Neuronal stem cell (in vitro differentiated cells): Measurements from ENCODE around the gene SUN1.

Experiments used
- DNase-seq: peaks from one replicate; pipeline ENCODE4 v3.0.0-alpha.2; 2013; ENCODE audit warnings: low spot score
- H2AFZ ChIP-seq: one replicate; pipeline ENCODE4 v1.6.1; 2013; ENCODE audit warnings: mild to moderate bottlenecking, low read length, inconsistent platforms
- H2AK5ac ChIP-seq: 2 replicates; pipeline ENCODE4 v1.6.1; 2013; ENCODE audit warnings: low read depth, mild to moderate bottlenecking, inconsistent platforms, low read length, moderate library complexity, mixed read lengths
- H2BK120ac ChIP-seq: 2 replicates; pipeline ENCODE4 v1.6.1; 2013; ENCODE audit warnings: low read depth, mild to moderate bottlenecking, inconsistent platforms, low read length, moderate library complexity, mixed read lengths
- H2BK12ac ChIP-seq: one replicate; pipeline ENCODE4 v1.6.1; 2013; ENCODE audit warnings: low read length, inconsistent platforms
- H2BK15ac ChIP-seq: 2 replicates; pipeline ENCODE4 v1.6.1; 2013; ENCODE audit warnings: mild to moderate bottlenecking, low read length, inconsistent platforms, mixed read lengths
- H2BK5ac ChIP-seq: one replicate; pipeline ENCODE4 v1.6.1; 2013; ENCODE audit warnings: inconsistent platforms, mild to moderate bottlenecking, low read length, moderate library complexity
- H3K14ac ChIP-seq: one replicate; pipeline ENCODE4 v1.6.1; 2013; ENCODE audit warnings: low read length, inconsistent platforms
- H3K18ac ChIP-seq: 2 replicates; pipeline ENCODE4 v1.6.1; 2013; ENCODE audit warnings: low read length, inconsistent platforms
- H3K23ac ChIP-seq: 2 replicates; pipeline ENCODE4 v1.6.1; 2013; ENCODE audit warnings: low read depth, mild to moderate bottlenecking, mixed read lengths, low read length, inconsistent platforms; ENCODE audit not compliant: poor library complexity
- H3K27ac ChIP-seq: replicated peaks from 3 replicates; pipeline ENCODE4 v1.5.1; 2013; ENCODE audit warnings: low read length, inconsistent platforms
- H3K27me3 ChIP-seq, 3 experiments: 2 replicates each; pipeline ENCODE4 v1.6.1; 2013; ENCODE audit warnings: low read length in 3 of 3, mild to moderate bottlenecking in 2 of 3, inconsistent platforms in 1 of 3, low read depth in 1 of 3, mixed read lengths in 1 of 3, moderate library complexity in 1 of 3; ENCODE audit not compliant: control insufficient read depth in 3 of 3, insufficient read depth in 3 of 3
- H3K36me3 ChIP-seq, 2 donors: replicated peaks in 1 of 2; 2 replicates each; pipeline ENCODE4 v1.6.1; 2013; ENCODE audit warnings: low read length in 2 of 2; ENCODE audit not compliant: control insufficient read depth in 2 of 2, insufficient read depth in 2 of 2
- H3K4ac ChIP-seq: 2 replicates; pipeline ENCODE4 v1.6.1; 2013; ENCODE audit warnings: inconsistent platforms, mild to moderate bottlenecking, low read length, moderate library complexity
- H3K4me1 ChIP-seq, 2 donors: 1 replicate in 1 of 2; 2 replicates in 1 of 2; pipeline ENCODE4 v1.6.1; 2013; ENCODE audit warnings: low read length in 2 of 2, low read depth in 1 of 2; ENCODE audit not compliant: control insufficient read depth in 2 of 2, insufficient read depth in 1 of 2
- H3K4me2 ChIP-seq: one replicate; pipeline ENCODE4 v1.6.1; 2013; ENCODE audit warnings: mild to moderate bottlenecking, low read length, inconsistent platforms; ENCODE audit not compliant: insufficient read depth, poor library complexity, severe bottlenecking
- H3K4me3 ChIP-seq, 2 donors: 2 replicates each; pipeline ENCODE4 v1.5.1; 2013; ENCODE audit warnings: low read length in 2 of 2, mild to moderate bottlenecking in 2 of 2, inconsistent platforms in 1 of 2, moderate library complexity in 1 of 2
- H3K79me1 ChIP-seq: one replicate; pipeline ENCODE4 v1.6.1; 2013; ENCODE audit warnings: low read depth, mild to moderate bottlenecking, inconsistent platforms, low read length, moderate library complexity
- H3K9ac ChIP-seq: one replicate; pipeline ENCODE4 v1.6.1; 2013; ENCODE audit warnings: mild to moderate bottlenecking, low read depth, low read length, inconsistent platforms; ENCODE audit not compliant: poor library complexity
- H3K9me3 ChIP-seq, 2 donors: replicated peaks in 1 of 2; 2 replicates each; pipeline versions ENCODE3 to v1.6.1; 2013; ENCODE audit warnings: low read length in 2 of 2, mild to moderate bottlenecking in 2 of 2, inconsistent platforms in 1 of 2, low read depth in 1 of 2, mixed read lengths in 1 of 2, moderate library complexity in 1 of 2; ENCODE audit not compliant: control insufficient read depth in 2 of 2, insufficient read depth in 1 of 2
- H4K8ac ChIP-seq: one replicate; pipeline ENCODE4 v1.6.1; 2013; ENCODE audit warnings: low read depth, mild to moderate bottlenecking, inconsistent platforms, low read length, moderate library complexity
- H4K91ac ChIP-seq: one replicate; pipeline ENCODE4 v1.6.1; 2013; ENCODE audit warnings: low read length, low read depth, mild to moderate bottlenecking, inconsistent platforms; ENCODE audit not compliant: poor library complexity
- WGBS, 2 donors: extraction: QIAGEN DNeasy Blood & Tissue Kit; methylation state at CpG; one replicate each; pipeline ENCODE4 v1.1.7; 2013; ENCODE audit warnings: missing lambda C conversion rate in 2 of 2, mixed read lengths in 1 of 2; ENCODE audit not compliant: insufficient read length in 2 of 2, insufficient replicate concordance in 1 of 2; ENCODE audit errors: extremely low coverage in 2 of 2; 5-methylcytosine and 5-hydroxymethylcytosine counted together

Gene SUN1

GRCh38 chr7:877312-878232, 45.3 kb downstream of the SUN1 start:
- peak overlapping the region; percentile 82 for H2AK5ac ChIP-seq
- H3K4ac ChIP-seq, result no peak overlapping the region
- no peak overlapping the region for H3K18ac ChIP-seq
- H2AFZ ChIP-seq, result peak overlapping the region; percentile 93
- H2BK5ac ChIP-seq, result no peak overlapping the region
- peak overlapping the region; percentile 99 for H3K9ac ChIP-seq
- no peak overlapping the region for H2BK12ac ChIP-seq
- no peak overlapping the region for H2BK120ac ChIP-seq
- peak overlapping the region; percentile 91 to 98 for H3K4me3 ChIP-seq
- no CpG with 5 or more reads among the region's 47 CpGs for WGBS, 2 donors
- H3K9me3 ChIP-seq, result no peaks in the 10 kb centered on the region
- peaks cover 12 to 59% of the 10 kb centered on the region in 2 donors for H3K36me3 ChIP-seq
- peaks cover 16% of the 10 kb centered on the region for H3K79me1 ChIP-seq
- peak overlapping the region; percentile 95 for H3K23ac ChIP-seq
- no peak overlapping the region for H4K8ac ChIP-seq
- no peak for DNase-seq
- H3K27ac ChIP-seq, result no peak overlapping the region
- peak overlapping the region; percentile 16 for H2BK15ac ChIP-seq
- peak overlapping the region; percentile 76 for H3K4me2 ChIP-seq
- no peak overlapping the region for H3K14ac ChIP-seq
- H4K91ac ChIP-seq, result no peak overlapping the region
- no peaks in the 10 kb centered on the region for H3K27me3 ChIP-seq
- H3K4me1 ChIP-seq, result peaks cover 6 to 17% of the 10 kb centered on the region in 2 donors

DNA sequence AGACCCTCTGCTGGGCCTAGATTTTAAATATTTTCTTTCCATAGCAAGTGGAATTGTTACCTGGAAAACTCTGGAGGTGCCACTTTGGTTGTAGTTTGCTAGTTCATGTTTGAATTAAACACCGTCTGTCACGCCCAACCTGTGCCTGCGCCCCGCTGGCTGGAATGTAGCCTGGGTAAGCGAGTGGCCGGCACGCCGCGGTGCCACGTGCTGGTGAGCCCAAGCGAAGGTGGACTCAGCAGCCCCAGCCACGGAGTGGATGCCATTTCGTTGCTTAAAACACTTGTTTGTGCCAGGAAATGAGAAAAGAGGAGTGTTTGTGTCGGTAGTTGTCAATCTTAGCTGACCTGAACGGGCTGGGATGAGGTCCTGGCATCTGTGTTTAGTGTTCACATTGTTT, 46.8 kb downstream of the SUN1 start:
- H2AFZ ChIP-seq, result no peak overlapping the region
- no CpG with 5 or more reads among the region's 15 CpGs for WGBS, 2 donors
- no peak overlapping the region for H3K4ac ChIP-seq
- no peaks in the 10 kb centered on the region for H3K27me3 ChIP-seq
- peaks cover 30% of the 10 kb centered on the region for H3K79me1 ChIP-seq
- no peak overlapping the region for H3K4me2 ChIP-seq
- no peak overlapping the region for H2AK5ac ChIP-seq
- H3K18ac ChIP-seq, result no peak overlapping the region
- no peaks in the 10 kb centered on the region for H3K9me3 ChIP-seq
- no peak overlapping the region for H3K14ac ChIP-seq
- peak overlapping the region; percentile 19 to 30 for H3K4me3 ChIP-seq
- H3K27ac ChIP-seq, result no peak overlapping the region
- no peak overlapping the region for H2BK120ac ChIP-seq
- H4K8ac ChIP-seq, result no peak overlapping the region
- H2BK5ac ChIP-seq, result no peak overlapping the region
- H3K36me3 ChIP-seq, result peaks cover 10 to 52% of the 10 kb centered on the region in 2 donors
- H2BK12ac ChIP-seq, result no peak overlapping the region
- H3K9ac ChIP-seq, result no peak overlapping the region
- no peak for DNase-seq
- H4K91ac ChIP-seq, result no peak overlapping the region
- H3K23ac ChIP-seq, result peak overlapping the region; percentile 62
- H3K4me1 ChIP-seq, result peaks cover 6 to 10% of the 10 kb centered on the region in 2 donors
- H2BK15ac ChIP-seq, result no peak overlapping the region

DNA sequence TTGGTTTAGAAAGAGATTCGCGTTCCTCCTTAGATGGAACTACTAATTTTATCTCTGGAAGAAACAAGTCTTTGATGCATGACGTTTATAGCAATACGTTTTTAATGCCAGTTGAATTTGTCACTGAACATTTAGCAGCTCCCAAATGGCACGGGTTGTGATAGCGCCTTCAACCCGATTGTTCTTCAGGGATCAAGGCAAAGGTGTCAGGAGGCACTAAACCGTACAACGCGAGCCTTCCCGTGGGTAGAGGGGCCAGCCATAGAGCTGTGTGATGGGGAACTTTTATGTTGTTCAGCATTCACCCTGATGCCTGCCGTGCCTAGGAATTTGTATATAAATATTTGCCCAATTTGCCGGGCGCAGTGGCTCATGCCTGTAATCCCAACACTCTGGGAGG, 47.4 kb downstream of the SUN1 start:
- H3K18ac ChIP-seq, result no peak overlapping the region
- no peak for DNase-seq
- peaks cover 10 to 46% of the 10 kb centered on the region in 2 donors for H3K36me3 ChIP-seq
- H4K8ac ChIP-seq, result no peak overlapping the region
- no peak overlapping the region for H4K91ac ChIP-seq
- H2BK15ac ChIP-seq, result no peak overlapping the region
- H3K79me1 ChIP-seq, result peaks cover 35% of the 10 kb centered on the region
- no CpG with 5 or more reads among the region's 14 CpGs for WGBS, 2 donors
- no peak overlapping the region for H3K14ac ChIP-seq
- H3K4ac ChIP-seq, result no peak overlapping the region
- H2BK5ac ChIP-seq, result no peak overlapping the region
- H2AK5ac ChIP-seq, result no peak overlapping the region
- H3K4me1 ChIP-seq, result peaks cover 6% of the 10 kb centered on the region in 2 donors
- H3K9me3 ChIP-seq, result no peaks in the 10 kb centered on the region
- no peak overlapping the region for H2BK120ac ChIP-seq
- H3K27me3 ChIP-seq, result no peaks in the 10 kb centered on the region
- H2AFZ ChIP-seq, result no peak overlapping the region
- H3K27ac ChIP-seq, result no peak overlapping the region
- H2BK12ac ChIP-seq, result no peak overlapping the region
- H3K23ac ChIP-seq, result no peak overlapping the region
- no peak overlapping the region for H3K9ac ChIP-seq
- H3K4me3 ChIP-seq, result no peak overlapping the region
- H3K4me2 ChIP-seq, result no peak overlapping the region

DNA sequence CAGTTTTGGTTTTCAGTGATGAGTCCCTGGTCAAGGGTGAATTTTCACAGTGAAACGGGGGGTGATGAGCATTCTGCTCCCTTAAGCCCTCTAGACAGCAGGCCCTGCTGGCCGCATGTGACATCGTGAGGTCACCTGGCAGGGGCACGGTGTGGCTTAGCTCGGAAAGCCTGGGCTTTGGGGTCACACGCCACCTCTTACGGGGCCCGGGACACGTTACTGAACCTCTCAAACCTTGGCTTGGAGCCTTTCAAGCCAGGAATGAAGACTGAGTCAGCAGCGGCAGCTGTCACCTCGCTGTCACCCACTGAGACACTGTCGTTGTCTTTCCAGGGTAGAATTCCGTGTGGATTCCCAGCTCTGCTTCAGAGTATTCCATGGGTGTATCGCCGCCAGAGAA, 48.2 kb downstream of the SUN1 start:
- H2AFZ ChIP-seq, result no peak overlapping the region
- H3K36me3 ChIP-seq, result peaks cover 8 to 38% of the 10 kb centered on the region in 2 donors
- H3K9me3 ChIP-seq, result no peaks in the 10 kb centered on the region
- no peak overlapping the region for H3K4ac ChIP-seq
- H3K9ac ChIP-seq, result no peak overlapping the region
- no peak overlapping the region for H2BK5ac ChIP-seq
- no peak overlapping the region for H4K8ac ChIP-seq
- H3K27me3 ChIP-seq, result no peaks in the 10 kb centered on the region
- no peak overlapping the region for H3K18ac ChIP-seq
- no peak overlapping the region for H2AK5ac ChIP-seq
- no peak overlapping the region for H2BK120ac ChIP-seq
- DNase-seq, result no peak
- no peak overlapping the region for H3K4me2 ChIP-seq
- no peak overlapping the region for H3K27ac ChIP-seq
- no peak overlapping the region for H2BK12ac ChIP-seq
- no peak overlapping the region for H3K4me3 ChIP-seq
- H3K23ac ChIP-seq, result no peak overlapping the region
- no CpG with 5 or more reads among the region's 15 CpGs for WGBS, 2 donors
- H4K91ac ChIP-seq, result no peak overlapping the region
- peaks cover 41% of the 10 kb centered on the region for H3K79me1 ChIP-seq
- H3K14ac ChIP-seq, result no peak overlapping the region
- no peak overlapping the region for H2BK15ac ChIP-seq
- peaks cover 6% of the 10 kb centered on the region in 2 donors for H3K4me1 ChIP-seq
